Activated CD4-positive, alpha-beta memory T cell treated with anti-CD3 and anti-CD28 coated beads for 36 hours (primary cell): ENCODE results near the gene STK32C. TPM values are rescaled to one million over a fixed set of nuclear protein-coding genes. Genes with fewer than 3 reads are reported as not detected.

ENCODE experiments used
- CTCF ChIA-PET: fragments of 350-600 bp; sonication (Branson Sonifier 250); formaldehyde crosslinking; loops from one replicate; lab custom pipeline; 2021; ENCODE audit warnings: antibody characterized with exemption, inconsistent platforms; lab: Charles Lee
- POLR2A ChIA-PET: fragments of 350-600 bp; sonication (Branson Sonifier 250); formaldehyde crosslinking; loops from one replicate; lab custom pipeline; 2021; ENCODE audit warnings: antibody characterized with exemption; lab: Charles Lee
- DNase-seq: peaks from one replicate; pipeline ENCODE4 v3.0.0-alpha.2; 2020
- H3K27ac Mint-ChIP-seq: one replicate; pipeline ENCODE4 v1.8.0; 2021; ENCODE audit warnings: mixed read lengths
- H3K27me3 Mint-ChIP-seq: one replicate; pipeline ENCODE4 v1.8.0; 2021; ENCODE audit warnings: mixed read lengths
- H3K36me3 Mint-ChIP-seq: one replicate; pipeline ENCODE4 v1.8.0; 2021; ENCODE audit warnings: mixed read lengths
- H3K4me1 Mint-ChIP-seq: one replicate; pipeline ENCODE4 v1.8.0; 2021; ENCODE audit warnings: low read depth, mixed read lengths
- H3K4me3 Mint-ChIP-seq: one replicate; pipeline ENCODE4 v1.8.0; 2021; ENCODE audit warnings: mild to moderate bottlenecking, mixed read lengths
- H3K9me3 Mint-ChIP-seq: one replicate; pipeline ENCODE4 v1.8.0; 2021; ENCODE audit warnings: mixed read lengths
- intact Hi-C: fragments of 100-400 bp; cut with micrococcal nuclease; formaldehyde crosslinking; loops from one replicate; pipeline ENCODE4 v1.15.1; 2023
- total RNA-seq, 2 experiments: library from RNA; stranded (reverse); gene quantifications; one replicate each; pipeline ENCODE4 v1.2.3, GENCODE V29; 2021

Gene STK32C
- total RNA-seq, 2 experiments from 2014 or later = 14.8 to 16.1 TPM

- H3K4me3 Mint-ChIP-seq = no peak overlapping the region
- H3K27me3 Mint-ChIP-seq = peaks cover 38% of the 10 kb centered on the region
- CTCF ChIA-PET = no interaction called here
These were observed 121.9 kb downstream of the STK32C start for GRCh38 chr10:132185601-132186487.

DNA sequence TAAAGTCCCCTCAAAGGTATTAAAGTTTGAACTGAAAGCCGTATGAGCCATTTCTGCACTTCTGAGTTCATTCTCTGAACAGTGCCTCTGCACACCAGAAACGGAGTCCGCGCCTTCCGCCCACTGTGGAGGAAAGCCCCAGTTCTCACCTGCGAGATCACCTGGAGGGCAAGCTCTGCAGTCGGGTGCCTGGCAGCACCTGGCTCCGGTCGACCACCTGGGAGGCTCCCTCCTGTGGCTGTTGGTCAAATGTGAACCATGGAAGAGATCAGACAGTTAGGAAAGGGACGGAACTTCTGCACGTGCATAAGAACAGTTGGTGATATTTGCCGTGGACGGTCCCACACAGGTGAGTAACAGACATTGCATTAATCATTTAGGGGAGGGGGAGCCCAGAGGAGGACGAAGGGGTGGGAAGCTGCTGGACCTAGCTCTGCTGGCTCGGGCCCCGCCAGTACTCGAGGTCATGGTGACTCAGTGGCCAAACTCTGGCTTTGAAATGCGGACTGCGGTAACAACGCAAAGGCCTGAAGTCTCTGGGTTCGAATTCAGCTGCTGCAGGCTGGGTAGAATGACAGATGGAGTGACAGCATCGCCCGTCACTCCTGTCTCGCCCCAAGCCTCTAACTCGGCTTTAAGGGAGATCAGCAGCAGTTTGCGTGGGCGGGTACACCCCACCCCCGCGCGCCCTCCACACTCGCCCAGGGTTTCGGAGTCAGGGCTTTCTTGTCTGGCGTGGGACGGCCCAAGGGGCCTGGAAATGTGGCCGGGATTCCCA lies 122.7 kb downstream of the STK32C start:
- peaks cover 38% of the 10 kb centered on the region for H3K27me3 Mint-ChIP-seq
- no peaks in the 10 kb centered on the region for H3K36me3 Mint-ChIP-seq
- peaks cover 9% of the 10 kb centered on the region for H3K4me1 Mint-ChIP-seq
- no peaks in the 10 kb centered on the region for H3K9me3 Mint-ChIP-seq
- POLR2A ChIA-PET = interaction anchor here (0.7 kb wide), 1 partner anchor 70 kb away, joined by 3 read pairs; no protein-coding TSS in a partner anchor
- intact Hi-C loops = no loop called here
- no peak for DNase-seq
- no peak overlapping the region for H3K27ac Mint-ChIP-seq
- CTCF ChIA-PET = no interaction called here
- H3K4me3 Mint-ChIP-seq = no peak overlapping the region

More at GRCh38 chr10:132185601-132186487, 121.9 kb downstream of the STK32C start:
- H3K36me3 Mint-ChIP-seq = no peaks in the 10 kb centered on the region
- H3K4me1 Mint-ChIP-seq = peaks cover 9% of the 10 kb centered on the region
- peak; percentile 66 for DNase-seq
- H3K9me3 Mint-ChIP-seq = no peaks in the 10 kb centered on the region
- intact Hi-C loops = no loop called here
- POLR2A ChIA-PET = interaction anchor here (0.7 kb wide), 1 partner anchor 70 kb away, joined by 3 read pairs; no protein-coding TSS in a partner anchor
- H3K27ac Mint-ChIP-seq = no peak overlapping the region

DNA sequence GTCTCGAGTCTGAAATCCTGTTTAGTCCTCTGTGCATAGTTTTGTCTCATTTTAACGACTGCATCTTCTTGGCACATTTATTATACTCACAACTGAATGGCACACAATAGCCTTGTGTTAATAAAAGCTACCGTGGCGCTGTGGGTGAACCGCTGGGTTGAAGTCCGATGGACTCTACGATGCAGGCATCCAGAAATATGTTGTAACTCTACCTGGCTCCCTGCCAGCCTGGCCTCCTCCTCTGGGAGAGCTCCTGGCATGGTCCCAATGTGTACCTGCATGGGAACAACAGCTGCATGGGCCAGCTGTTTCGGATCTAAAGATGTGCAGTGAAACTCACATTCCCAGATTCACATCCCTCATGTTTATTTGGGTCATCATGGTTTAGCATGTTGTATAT lies 124.7 kb downstream of the STK32C start:
- Mint-ChIP-seq H3K36me3 (no peaks in the 10 kb centered on the region), H3K27me3 (peaks cover 25% of the 10 kb centered on the region), H3K4me3 (no peak overlapping the region), H3K27ac (no peak overlapping the region), H3K4me1 (peaks cover 4% of the 10 kb centered on the region), H3K9me3 (no peaks in the 10 kb centered on the region)
- DNase-seq = no peak
- CTCF ChIA-PET = no interaction called here
- intact Hi-C loops = no loop called here
- POLR2A ChIA-PET = no interaction called here

DNA sequence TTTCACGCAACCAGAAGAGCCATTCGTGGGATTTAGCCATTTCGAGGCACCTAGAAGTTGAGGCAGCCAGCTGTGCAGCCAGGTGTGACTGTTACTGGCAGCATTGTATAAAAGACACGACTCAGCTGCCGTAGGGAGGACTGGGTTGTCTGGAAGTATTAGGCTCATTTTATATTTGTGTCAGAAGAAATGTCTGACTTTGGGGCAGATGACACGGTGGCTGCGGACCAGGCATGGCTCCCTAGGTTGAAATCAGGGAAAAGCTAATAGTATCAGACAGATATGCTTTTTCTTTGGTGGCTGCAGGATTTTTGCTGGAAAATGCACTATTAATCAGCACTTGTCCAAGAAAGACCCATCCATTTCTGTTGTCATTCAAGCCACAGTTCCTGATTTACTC lies 125.2 kb downstream of the STK32C start:
- no peak overlapping the region for H3K27ac Mint-ChIP-seq
- CTCF ChIA-PET = no interaction called here
- intact Hi-C loops = no loop called here
- no peak for DNase-seq
- H3K9me3 Mint-ChIP-seq = no peaks in the 10 kb centered on the region
- POLR2A ChIA-PET = no interaction called here
- peaks cover 4% of the 10 kb centered on the region for H3K4me1 Mint-ChIP-seq
- H3K4me3 Mint-ChIP-seq = no peak overlapping the region
- no peaks in the 10 kb centered on the region for H3K36me3 Mint-ChIP-seq
- H3K27me3 Mint-ChIP-seq = peaks cover 25% of the 10 kb centered on the region

- no peak for DNase-seq
- H3K4me1 Mint-ChIP-seq = peaks cover 4% of the 10 kb centered on the region
- no peaks in the 10 kb centered on the region for H3K36me3 Mint-ChIP-seq
- no peak overlapping the region for H3K4me3 Mint-ChIP-seq
- intact Hi-C loops = no loop called here
- ChIA-PET CTCF (no interaction called here), POLR2A (no interaction called here)
- H3K27me3 Mint-ChIP-seq = peaks cover 32% of the 10 kb centered on the region
- H3K9me3 Mint-ChIP-seq = no peaks in the 10 kb centered on the region
- H3K27ac Mint-ChIP-seq = no peak overlapping the region
These were observed 125.9 kb downstream of the STK32C start for GRCh38 chr10:132181691-132182425.

DNA sequence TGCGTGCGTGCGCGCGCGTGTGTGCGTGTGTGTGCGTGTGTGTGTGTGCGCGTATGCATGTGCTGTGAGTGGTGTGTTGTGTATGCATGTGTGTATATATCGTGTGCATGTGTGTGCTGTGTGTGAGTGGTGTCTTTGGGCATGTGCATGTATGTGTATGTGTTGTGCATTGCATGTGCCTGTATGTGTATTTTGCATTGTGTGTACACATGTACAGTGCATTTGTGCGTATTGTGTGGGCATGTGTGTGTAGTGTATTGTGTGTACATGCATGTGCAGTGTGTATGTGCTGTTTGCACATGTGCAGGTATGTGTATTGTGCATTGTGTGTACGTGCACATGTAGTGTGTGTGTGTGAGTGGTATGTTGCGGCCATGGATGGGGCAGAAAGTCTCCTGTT lies 127.0 kb downstream of the STK32C start:
- Mint-ChIP-seq H3K9me3 (no peaks in the 10 kb centered on the region), H3K4me3 (no peak overlapping the region), H3K36me3 (no peaks in the 10 kb centered on the region), H3K4me1 (peaks cover 6% of the 10 kb centered on the region), H3K27ac (no peak overlapping the region), H3K27me3 (peaks cover 38% of the 10 kb centered on the region)
- POLR2A ChIA-PET = no interaction called here
- intact Hi-C loops = no loop called here
- CTCF ChIA-PET = no interaction called here
- DNase-seq = no peak

GRCh38 chr10:132179551-132180392 lies 128.0 kb downstream of the STK32C start:
- POLR2A ChIA-PET = no interaction called here
- no peak for DNase-seq
- Mint-ChIP-seq H3K4me1 (peaks cover 3% of the 10 kb centered on the region), H3K27ac (no peak overlapping the region), H3K27me3 (peaks cover 32% of the 10 kb centered on the region), H3K9me3 (no peaks in the 10 kb centered on the region), H3K36me3 (no peaks in the 10 kb centered on the region), H3K4me3 (no peak overlapping the region)
- intact Hi-C loops = no loop called here
- CTCF ChIA-PET = no interaction called here

- Mint-ChIP-seq H3K9me3 (no peaks in the 10 kb centered on the region), H3K27me3 (peaks cover 27% of the 10 kb centered on the region), H3K4me1 (peaks cover 2% of the 10 kb centered on the region), H3K4me3 (no peak overlapping the region), H3K27ac (no peak overlapping the region), H3K36me3 (no peaks in the 10 kb centered on the region)
- DNase-seq = no peak
- intact Hi-C loops = no loop called here
- POLR2A ChIA-PET = no interaction called here
- CTCF ChIA-PET = no interaction called here
These were observed 128.8 kb downstream of the STK32C start for GRCh38 chr10:132178672-132179545.

DNA sequence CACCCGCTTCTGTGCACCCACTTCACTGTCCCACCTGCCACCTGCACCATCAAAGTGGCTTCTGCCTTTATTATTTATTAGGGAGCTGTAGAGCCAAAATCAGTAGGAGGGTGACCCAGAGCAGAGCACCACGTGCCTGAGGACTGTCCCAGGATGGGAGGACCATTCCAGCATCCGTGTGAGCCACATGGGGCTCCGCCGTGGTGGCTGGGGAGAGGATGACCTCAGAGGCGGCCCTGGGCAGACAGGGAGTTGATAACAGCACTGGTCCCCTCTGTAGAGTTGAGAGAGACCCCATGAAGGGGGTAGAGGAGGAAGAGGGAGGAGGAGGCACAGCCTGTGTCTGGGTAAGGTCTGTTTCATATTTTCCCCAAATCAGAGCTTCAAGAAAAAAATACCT lies 129.7 kb downstream of the STK32C start:
- CTCF ChIA-PET = no interaction called here
- intact Hi-C loops = no loop called here
- peaks cover 4% of the 10 kb centered on the region for H3K9me3 Mint-ChIP-seq
- peaks cover 2% of the 10 kb centered on the region for H3K4me1 Mint-ChIP-seq
- peaks cover 21% of the 10 kb centered on the region for H3K27me3 Mint-ChIP-seq
- no peak overlapping the region for H3K27ac Mint-ChIP-seq
- H3K36me3 Mint-ChIP-seq = no peaks in the 10 kb centered on the region
- H3K4me3 Mint-ChIP-seq = no peak overlapping the region
- no peak for DNase-seq
- POLR2A ChIA-PET = no interaction called here

DNA sequence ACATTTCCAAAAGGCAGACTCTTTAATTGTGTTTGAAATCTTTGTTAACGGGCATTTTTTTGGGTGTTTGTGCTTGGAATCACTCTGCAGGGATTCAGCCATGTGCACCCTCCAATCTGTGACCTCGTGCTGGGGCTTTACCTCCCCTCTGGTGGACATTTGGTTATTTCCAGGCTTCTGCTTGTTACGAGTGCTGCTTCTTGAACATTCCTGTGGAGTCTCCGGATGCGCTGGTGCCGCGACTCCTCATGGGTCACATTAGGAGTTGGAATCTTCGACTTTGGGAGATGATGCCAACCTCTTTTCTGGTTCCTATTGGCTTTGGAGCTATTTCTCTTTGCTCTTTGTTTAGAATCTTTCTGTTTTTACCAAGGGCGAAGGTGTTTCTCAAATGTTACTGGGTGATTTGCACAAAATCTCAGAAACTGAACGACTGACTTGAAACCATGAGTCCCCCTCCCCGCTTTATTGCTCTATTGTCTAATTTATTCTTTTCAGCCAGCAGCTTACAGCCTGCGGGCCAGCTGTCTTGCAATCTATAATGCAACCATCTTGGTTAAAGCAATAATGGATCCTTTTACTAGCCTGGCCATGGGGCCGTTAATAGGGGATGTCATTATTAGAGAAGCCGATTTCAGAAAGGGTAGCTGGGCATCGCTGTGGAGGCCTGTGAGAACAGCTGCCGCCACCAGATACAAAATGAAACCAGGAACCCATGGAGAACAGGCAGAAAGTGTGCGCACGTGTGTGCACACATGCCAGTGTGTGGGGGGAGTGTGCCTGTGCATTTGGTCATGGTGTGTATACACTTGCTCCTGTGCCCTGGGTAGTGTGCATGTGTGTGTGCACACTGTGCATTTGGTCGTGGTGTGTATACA lies 130.9 kb downstream of the STK32C start:
- POLR2A ChIA-PET = interaction anchor here (0.5 kb wide), 1 partner anchor 392 kb away, joined by 3 read pairs; no protein-coding TSS in a partner anchor
- peaks cover 2% of the 10 kb centered on the region for H3K4me1 Mint-ChIP-seq

More for the DNA sequence above, 130.9 kb downstream of the STK32C start:
- DNase-seq = no peak
- Mint-ChIP-seq H3K27ac (no peak overlapping the region), H3K4me3 (no peak overlapping the region), H3K27me3 (peaks cover 19% of the 10 kb centered on the region), H3K36me3 (no peaks in the 10 kb centered on the region), H3K9me3 (peaks cover 4% of the 10 kb centered on the region)
- CTCF ChIA-PET = no interaction called here
- intact Hi-C loops = no loop called here
